SH-SY5Y (cell line): ENCODE results near the gene BCLAF3.

Experiments
- GATA2 ChIP-seq: IDR thresholded peaks from 2 replicates; pipeline ENCODE4 v1.6.1; 2011; ENCODE audit warnings: mild to moderate bottlenecking, low read depth, low read length
- GATA3 ChIP-seq: IDR thresholded peaks from 2 replicates; pipeline ENCODE4 v1.6.1; 2011; ENCODE audit warnings: low read depth, mild to moderate bottlenecking, low read length, moderate library complexity

- no peak for TF ChIP-seq GATA2
- TF ChIP-seq GATA3: no peak
Observed at GRCh38 chrX:20038966-20039365, 48.1 kb upstream of the BCLAF3 start.
